AML-193 (cell line): ENCODE measurements around the gene ZBTB22.
"Not testable (repeated sequence)": the region's sequence is repeated elsewhere in the genome, so short reads cannot be mapped to it uniquely, and the experiment has no call there.

Source experiments
- DNase-seq, 2 experiments: peaks; one replicate each; lab custom pipeline; 2025; lab: John Stamatoyannopoulos, UW

ZBTB22 gene

GRCh38 chr6:33301877-33302276, 15.7 kb downstream of the ZBTB22 start:
- no peak for DNase-seq

DNA sequence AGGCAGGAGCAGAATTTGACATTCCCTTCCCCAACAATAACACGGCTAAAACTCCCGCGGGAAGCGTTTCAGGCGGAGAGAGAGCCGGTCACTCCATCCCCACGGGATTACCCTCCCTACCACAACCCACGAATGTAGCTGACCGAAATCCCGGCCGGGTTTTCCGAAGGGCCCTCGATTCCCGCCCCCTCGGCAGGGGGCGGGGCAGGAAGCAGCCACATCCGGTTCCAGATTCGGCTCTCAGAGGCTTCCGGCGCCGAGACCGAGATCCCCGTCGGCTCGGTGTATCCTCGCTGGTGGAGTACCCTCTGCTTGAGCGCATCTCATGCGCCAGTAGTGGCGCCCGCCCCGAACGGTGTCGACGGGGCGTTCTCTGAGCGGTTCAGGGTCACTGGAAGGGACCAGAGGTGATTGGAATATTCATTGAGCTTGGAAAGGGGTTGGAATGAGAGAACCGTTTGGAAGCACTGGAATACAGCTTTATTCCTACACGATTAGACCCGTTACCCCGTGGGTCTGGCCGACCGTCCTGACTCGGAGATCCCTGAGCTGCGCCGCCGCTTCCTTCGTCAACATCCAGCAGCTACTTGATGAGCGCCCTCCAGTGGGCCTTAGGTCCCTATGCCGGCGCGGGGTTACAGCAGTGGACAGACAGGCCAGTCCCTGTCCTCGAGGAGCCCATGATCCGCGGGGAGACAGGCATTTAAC, 18.2 kb downstream of the ZBTB22 start:
- DNase-seq: peak; percentile 90 to 91

DNA sequence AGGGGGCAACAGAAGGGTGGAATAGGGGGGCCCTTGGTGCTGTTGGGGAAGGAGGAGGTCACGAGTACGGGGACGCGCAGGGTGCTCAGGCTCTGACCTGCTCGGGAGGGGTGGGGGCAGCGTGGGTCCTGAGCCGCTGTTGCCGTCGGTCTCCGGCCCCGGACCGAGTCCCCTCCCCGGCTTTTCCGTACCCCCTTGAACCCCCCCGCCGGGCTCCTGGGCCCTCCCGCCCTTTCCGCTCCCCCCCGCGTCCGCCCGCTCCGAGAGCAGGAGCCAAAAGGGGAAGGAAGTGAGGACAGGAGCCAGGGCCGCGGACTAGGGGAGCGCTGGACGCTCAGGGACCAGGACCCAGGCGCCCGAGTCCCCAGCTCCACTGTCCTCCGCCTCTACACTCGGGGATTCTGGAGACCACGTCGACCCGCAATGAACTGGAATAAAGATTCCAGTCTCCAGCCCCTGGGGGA, 18.7 kb downstream of the ZBTB22 start, which contains the start of gene RGL2:
RGL2 (minus strand) TSS at position 170 of the 464 bp plus-strand sequence. CDS start 332 bp downstream, outside the sequence.
- peak; percentile 86 for DNase-seq

DNA sequence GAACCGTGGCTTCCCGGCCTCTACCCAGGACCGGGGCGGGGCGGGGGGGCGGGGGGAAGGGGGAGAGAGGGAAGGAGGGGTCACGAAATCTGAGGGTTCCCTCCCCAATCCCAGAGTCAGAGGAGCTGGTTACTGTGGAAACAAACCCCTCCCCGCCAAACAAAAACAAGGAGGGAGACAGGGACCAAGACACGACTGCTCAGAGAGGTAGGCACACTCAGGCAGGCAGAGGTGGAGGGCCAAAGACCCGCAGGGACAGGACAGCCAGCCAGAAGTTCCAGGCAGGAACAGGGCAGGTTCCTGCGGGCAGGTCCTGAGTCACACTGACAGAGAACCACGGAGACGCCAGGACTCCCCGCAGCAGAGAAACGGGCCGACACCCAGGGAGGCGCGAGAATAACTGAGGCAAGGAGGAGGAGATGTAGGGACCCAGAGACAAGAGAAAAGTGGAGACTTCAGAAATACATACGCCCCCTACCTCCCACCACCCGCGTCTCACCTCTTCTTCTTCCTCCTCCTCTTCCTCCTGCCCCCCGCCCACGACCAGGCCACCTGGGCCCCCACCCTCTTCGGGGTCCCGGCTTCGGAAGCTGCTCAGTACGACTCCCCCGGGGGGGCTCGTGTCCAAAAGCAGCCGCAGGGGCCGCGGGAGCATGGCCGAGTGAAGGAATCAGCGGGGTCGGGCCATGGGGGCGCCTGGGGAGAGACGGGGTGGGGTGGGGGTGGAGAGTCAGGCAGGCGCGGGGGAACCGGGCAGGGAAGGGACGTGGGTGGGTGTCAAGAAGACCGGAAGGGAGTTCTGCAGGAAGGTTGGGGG, 19.4 kb downstream of the ZBTB22 start:
- peak; percentile 69 to 83 for DNase-seq

DNA sequence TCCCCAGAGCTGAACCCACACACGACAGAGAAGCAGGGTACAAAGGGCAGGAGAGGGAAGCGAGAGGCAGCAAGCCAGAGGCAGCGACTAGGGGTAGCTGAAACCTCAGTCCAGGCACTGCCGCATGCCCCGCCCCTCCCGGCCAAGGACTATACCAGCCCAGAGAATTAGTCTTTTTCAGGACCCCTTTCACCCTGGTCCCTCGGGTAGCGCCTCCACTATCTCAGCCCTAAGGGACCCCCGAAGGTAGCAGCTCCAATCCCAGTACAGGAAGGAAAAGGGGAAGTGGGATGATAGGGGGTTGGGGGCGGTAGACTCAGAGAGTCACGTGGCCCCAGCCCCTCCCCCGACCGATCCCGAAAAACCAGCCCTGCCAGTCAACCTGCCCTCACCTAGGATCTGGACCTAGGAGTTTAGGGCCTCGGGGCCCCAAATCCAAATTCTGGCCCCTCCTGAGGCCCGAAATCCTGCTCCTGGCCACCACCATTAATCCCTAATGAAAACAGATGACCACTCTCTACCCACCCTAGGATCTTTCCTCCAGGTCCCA, 20.1 kb downstream of the ZBTB22 start:
- DNase-seq: no peak

- no peak for DNase-seq
Measured at GRCh38 chr6:33296797-33297405, 20.6 kb downstream of the ZBTB22 start.

GRCh38 chr6:33295621-33296369, 21.7 kb downstream of the ZBTB22 start:
- no peak for DNase-seq

DNA sequence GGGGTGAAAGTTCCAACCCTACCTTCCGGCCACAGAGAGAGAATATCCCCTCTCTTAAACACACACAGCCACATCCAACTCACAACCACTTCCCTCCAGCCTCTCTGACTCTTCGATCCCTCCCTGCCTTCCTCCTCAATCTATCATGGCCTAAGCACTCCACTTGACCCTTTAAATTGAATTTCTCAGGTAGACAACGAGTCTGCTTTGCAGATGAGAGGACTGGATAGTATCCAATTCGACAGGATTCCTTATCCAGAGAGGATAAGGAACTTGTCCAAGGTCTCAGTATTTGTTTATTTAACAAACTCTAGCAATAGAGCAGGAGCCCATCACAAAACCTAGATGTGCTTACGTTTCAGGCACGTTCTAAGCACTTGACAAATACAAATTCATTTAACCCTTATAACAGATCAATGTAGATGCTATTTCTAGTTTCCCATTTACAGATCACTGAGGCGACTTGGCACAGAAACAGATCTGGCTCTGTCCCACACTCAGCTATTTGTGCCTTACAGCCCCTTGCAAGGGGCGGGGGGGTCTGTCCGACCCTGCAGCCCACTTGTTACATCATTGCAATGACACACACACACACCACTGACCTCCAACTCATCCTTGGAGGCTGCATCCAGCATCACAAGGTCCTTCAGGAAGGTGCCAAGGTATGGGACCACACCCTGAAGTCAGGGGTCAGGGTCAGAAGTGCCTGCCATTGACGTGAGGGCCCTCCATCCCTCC, 23.3 kb downstream of the ZBTB22 start:
- DNase-seq: no peak

DNA sequence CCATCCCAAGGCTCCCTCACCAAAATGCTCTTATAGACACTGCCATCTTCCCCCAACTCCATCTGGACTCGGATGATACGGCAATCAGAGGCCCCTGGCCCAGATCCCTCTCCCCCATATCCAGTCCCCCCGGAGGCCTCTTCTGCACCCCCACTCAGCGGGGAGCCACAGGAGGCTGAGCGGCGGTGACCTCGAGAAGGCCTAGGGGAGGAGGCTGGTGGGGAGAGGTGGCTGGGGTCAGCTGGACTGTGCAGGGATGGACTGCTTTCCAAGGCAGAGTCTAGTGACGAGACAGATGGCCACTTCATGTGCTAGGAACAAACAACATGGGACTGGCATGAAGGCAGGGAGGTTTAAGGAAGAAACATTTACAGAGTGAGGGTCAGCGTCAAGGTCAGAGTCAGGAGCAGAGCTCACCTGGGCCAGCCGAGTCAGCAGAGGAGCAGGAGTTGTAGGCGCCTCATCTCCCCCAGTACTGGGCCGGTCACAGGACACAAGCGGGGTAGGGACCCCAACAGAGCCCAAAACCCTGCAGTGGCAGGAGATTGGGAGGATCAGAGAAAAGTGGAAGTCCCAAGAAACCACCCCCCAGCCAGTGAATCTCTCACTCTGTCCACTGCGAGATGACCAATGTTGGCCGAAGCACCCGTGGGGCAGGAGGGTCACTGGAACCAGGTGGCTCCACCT, 24.4 kb downstream of the ZBTB22 start:
- DNase-seq: no peak

DNA sequence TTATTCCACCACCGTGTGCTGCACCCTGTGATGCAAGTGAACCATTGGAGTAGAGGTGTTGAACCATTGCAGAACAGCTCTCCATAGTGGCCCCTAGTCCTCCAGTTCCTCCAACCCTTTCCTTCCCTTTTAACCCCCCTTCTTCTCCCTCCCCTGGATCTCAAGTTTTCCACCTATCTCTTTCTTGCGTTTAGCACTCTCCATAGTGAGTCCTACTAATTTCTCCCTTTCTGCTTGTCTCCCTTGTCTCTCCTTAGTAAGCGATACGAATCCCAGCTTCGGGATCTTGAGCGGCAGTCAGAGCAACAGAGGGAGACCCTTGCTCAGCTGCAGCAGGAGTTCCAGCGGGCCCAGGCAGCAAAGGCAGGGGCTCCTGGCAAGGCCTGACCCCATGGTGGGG, 27.1 kb downstream of the ZBTB22 start:
- DNase-seq: no peak

DNA sequence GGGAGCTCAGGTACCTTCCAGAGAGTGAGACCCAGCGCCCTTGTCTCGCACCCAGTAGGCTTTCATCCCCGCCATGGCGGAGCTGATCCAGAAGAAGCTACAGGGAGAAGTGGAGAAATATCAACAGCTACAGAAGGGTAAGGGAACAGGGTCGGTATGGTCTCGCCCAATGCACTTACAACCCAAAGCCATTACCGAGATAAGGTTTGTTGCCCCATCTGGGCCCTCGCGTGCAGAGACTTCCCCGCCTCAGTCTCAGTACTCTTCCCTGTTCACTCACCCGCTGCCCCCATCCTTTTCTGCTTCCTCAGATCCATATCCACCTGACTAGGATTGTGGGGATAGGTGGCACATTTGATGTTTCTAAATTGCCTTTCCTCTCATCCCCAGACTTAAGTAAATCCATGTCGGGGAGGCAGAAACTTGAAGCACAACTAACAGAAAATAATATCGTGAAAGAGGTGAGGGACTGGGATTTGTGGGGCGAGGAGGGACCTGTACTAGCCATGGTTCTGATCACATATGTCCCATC, 27.7 kb downstream of the ZBTB22 start:
- DNase-seq: no peak

GRCh38 chr6:33288921-33289783, 28.4 kb downstream of the ZBTB22 start, which contains the start of the genes PFDN6 and WDR46:
PFDN6 (plus strand) TSS chr6:33289601; CDS start chr6:33289857, 256 bp downstream.
WDR46 (minus strand) TSS chr6:33289239; CDS start chr6:33289170, 69 bp downstream.
- peak; percentile 97 to 99 for DNase-seq

- no peak for DNase-seq
Measured at GRCh38 chr6:33288141-33288920, 29.2 kb downstream of the ZBTB22 start.

DNA sequence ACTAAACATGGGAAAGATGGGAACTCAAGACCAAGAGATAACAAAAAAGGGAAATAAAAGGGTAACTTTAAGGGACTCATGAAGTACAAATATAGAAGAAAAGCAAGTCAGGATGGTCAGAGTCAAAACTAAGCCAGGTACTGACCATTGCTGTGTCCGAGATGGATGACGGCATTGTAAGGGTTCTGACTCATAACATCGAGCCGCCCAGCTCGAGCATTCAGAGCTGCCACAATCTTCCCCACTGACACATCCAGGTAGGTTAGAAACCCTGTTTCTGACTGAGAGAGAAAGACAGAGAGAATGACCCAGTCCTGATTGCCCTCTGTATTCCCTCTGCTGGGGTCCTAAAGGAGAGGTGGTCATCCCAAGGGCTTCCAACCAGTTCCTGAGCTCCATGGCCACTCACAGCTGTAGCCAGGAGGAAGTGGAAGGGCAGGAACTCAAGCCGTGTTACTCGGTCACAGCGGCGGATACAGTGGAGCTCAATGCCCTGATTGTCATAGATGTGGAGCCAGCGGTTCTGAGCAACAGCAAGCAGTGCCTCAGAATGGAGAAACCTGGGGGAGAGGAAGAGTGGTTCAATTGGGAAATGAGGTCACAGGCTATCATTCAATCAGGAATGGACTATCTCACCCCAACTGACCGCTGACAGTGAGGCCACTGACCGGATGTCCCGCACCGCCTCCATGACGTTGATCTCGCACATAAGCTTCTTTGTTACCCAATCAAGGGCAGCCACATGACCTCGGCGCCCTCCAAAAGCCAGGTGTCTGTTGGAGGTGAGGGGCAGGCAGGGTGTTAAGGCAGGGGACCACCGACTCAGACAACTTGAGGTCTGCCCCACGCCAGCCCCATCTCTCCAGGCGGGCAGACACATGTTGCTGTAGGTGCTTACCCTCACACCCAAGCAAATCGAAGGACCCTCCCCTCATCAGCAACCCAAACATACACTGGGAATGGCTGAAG, 30.3 kb downstream of the ZBTB22 start:
- no peak for DNase-seq

GRCh38 chr6:33285214-33285613, 32.3 kb downstream of the ZBTB22 start:
- not testable (repeated sequence) for DNase-seq

DNA sequence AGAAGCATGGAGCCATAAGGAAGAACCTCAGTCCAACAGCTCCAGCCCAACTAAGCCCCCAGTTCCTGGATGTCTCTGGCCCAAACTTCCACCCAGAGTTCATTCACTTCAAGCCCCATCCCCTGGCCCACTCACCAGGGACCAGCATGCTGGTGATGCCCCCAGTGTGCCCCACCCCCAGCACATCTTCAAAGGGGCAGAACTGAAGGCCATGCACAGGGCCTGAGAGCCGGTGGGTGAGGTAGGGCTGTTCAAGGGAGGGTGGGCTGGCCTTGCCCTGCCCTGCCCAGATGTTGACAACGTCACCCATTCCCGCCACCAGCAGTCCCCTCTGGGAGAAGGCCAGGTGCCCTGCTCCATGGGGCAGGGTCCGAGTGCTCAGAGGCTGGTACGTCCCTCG, 37.0 kb downstream of the ZBTB22 start:
- no peak for DNase-seq

DNA sequence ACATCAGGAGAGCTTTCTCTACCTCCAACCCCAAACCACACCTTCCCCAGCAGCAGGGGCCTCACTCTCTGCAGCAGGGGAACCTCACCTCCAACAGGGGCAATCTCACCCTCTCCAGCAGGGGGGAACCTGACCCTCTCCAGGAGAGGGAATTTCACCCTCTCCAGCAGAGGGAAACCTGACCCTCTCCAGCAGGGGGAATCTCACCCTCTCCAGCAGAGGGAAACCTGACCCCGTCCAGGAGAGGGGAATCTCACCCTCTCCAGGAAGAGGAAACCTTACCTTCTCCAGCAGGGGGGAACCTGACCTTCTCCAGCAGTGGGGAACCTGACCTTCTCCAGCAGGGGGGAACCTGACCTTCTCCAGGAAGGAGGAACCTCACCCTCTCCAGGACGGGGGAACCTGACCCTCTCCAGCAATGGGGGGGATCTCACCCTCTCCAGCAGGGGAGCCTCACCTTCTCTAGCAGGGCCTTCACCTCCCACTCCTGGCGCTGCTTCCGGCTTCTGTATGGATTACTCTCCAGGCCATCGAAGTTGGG, 37.5 kb downstream of the ZBTB22 start:
- peak; percentile 27 to 60 for DNase-seq
